ENCODE measurements around the gene KLF11. TPM values are rescaled to one million over a fixed set of nuclear protein-coding genes. Genes with fewer than 3 reads are reported as not detected.

KLF11 gene
- total RNA-seq, 1 experiment from 2014 or later, result 6.9 TPM

DNA sequence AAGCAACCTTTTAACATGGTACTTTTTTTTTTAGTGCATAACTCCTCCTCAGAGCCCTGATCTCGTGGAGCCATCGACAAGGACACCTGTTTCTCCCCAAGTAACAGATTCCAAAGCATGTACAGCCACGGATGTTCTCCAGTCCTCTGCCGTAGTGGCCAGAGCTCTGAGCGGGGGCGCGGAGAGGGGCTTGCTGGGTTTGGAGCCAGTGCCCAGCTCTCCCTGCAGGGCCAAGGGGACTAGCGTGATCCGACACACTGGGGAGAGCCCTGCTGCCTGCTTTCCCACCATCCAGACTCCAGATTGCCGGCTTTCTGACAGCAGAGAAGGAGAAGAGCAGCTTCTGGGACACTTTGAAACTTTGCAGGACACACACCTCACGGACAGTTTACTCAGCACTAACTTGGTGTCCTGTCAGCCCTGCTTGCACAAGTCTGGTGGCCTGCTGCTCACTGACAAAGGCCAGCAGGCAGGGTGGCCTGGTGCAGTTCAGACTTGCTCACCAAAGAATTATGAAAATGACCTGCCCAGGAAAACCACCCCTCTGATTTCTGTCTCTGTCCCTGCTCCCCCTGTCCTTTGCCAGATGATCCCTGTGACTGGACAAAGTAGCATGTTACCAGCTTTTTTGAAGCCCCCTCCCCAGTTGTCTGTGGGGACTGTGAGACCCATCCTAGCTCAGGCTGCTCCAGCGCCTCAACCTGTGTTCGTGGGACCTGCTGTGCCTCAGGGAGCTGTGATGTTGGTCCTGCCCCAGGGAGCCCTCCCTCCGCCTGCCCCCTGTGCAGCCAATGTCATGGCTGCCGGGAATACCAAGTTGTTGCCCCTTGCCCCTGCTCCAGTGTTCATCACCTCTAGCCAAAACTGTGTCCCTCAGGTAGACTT, 4.5 kb downstream of the KLF11 start:
- Mint-ChIP-seq H3K27me3 (ENCODE audit: unreplicated experiment) (no peaks in the 10 kb centered on the region), H3K36me3 (ENCODE audit: insufficient read depth, unreplicated experiment) (peaks cover 16% of the 10 kb centered on the region), H3K27ac (ENCODE audit: unreplicated experiment) (no peak overlapping the region), H3K9me3 (ENCODE audit: low read depth, unreplicated experiment) (no peaks in the 10 kb centered on the region), H3K4me3 (ENCODE audit: low read depth, unreplicated experiment) (no peak overlapping the region), H3K4me1 (ENCODE audit: low read depth, unreplicated experiment) (no peaks in the 10 kb centered on the region)
- no TSS peak for BruUV-seq (replicated peaks)
- TF ChIP-seq, protein P1, sequence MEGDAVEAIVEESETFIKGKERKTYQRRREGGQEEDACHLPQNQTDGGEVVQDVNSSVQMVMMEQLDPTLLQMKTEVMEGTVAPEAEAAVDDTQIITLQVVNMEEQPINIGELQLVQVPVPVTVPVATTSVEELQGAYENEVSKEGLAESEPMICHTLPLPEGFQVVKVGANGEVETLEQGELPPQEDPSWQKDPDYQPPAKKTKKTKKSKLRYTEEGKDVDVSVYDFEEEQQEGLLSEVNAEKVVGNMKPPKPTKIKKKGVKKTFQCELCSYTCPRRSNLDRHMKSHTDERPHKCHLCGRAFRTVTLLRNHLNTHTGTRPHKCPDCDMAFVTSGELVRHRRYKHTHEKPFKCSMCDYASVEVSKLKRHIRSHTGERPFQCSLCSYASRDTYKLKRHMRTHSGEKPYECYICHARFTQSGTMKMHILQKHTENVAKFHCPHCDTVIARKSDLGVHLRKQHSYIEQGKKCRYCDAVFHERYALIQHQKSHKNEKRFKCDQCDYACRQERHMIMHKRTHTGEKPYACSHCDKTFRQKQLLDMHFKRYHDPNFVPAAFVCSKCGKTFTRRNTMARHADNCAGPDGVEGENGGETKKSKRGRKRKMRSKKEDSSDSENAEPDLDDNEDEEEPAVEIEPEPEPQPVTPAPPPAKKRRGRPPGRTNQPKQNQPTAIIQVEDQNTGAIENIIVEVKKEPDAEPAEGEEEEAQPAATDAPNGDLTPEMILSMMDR (IDR thresholded peaks at IDR 0.05; ENCODE audit: unreplicated experiment), result no peak
- no peak for DNase-seq
- CTCF ChIA-PET, result interaction anchor here (0.6 to 2.5 kb wide), 10 partner anchors 12 to 835 kb away, joined by 3 to 11 read pairs (median 6); no protein-coding TSS in a partner anchor
- intact Hi-C loops (cut with micrococcal nuclease; ENCODE audit: unreplicated experiment), result loop anchor here (1.0 to 5.0 kb wide), 3 partner anchors 236 to 278 kb away; no protein-coding TSS in a partner anchor

DNA sequence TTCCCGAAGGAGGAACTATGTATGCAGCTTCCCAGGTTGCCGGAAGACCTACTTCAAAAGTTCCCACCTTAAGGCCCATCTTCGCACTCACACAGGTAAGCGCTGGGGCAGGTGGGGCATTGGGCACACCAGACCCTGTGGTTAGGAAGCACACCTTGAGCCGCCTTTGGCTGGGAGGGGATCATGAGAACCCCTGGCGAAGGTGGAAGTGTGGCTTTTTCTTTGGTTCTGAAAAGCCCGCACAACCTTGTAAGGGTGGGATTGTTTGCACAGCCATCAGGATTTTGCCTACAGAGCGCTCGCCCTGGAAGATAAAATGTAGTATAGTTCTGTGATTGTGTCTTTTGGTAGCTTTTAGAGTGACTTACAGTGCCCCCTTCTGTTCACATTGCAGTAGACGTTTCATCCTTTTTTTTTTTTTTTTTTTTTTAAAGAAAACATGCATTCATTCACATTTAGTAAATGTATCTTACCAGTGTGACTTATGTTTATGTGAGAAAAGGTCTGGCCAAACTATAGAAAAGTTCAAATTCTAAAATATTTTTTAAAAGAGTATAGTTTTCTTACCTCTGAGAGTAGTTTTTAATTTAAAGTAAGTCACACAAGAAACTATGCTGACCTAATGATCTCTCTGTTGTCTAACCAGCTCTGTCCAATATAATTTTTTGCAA, 5.3 kb downstream of the KLF11 start:
- Mint-ChIP-seq H3K4me3 (ENCODE audit: low read depth, unreplicated experiment) (no peak overlapping the region), H3K27me3 (ENCODE audit: unreplicated experiment) (no peaks in the 10 kb centered on the region), H3K4me1 (ENCODE audit: low read depth, unreplicated experiment) (no peaks in the 10 kb centered on the region), H3K9me3 (ENCODE audit: low read depth, unreplicated experiment) (no peaks in the 10 kb centered on the region), H3K36me3 (ENCODE audit: insufficient read depth, unreplicated experiment) (peaks cover 15% of the 10 kb centered on the region), H3K27ac (ENCODE audit: unreplicated experiment) (no peak overlapping the region)
- no peak for DNase-seq
- TF ChIP-seq, protein P1 (IDR thresholded peaks at IDR 0.05; ENCODE audit: unreplicated experiment), result no peak
- TSS peak; percentile 1 for BruUV-seq (replicated peaks)
- intact Hi-C loops (cut with micrococcal nuclease; ENCODE audit: unreplicated experiment), result loop anchor here (1.0 to 5.0 kb wide), 3 partner anchors 236 to 278 kb away; no protein-coding TSS in a partner anchor
- CTCF ChIA-PET, result interaction anchor here (0.6 to 1.4 kb wide), 10 partner anchors 24 to 836 kb away, joined by 3 to 11 read pairs (median 5); no protein-coding TSS in a partner anchor

DNA sequence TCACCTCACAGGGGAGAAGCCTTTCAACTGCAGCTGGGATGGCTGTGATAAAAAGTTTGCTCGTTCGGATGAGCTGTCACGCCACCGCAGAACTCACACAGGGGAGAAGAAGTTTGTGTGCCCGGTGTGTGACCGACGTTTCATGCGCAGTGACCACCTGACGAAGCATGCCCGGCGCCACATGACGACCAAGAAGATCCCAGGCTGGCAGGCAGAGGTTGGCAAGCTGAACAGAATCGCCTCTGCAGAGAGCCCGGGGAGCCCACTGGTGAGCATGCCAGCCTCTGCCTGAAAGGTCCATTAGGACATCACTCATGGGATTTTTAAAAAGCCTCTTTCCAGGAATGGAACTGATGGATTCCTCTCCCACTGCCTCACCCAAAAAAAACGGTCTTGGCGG, 8.9 kb downstream of the KLF11 start:
- no peak overlapping the region for H3K4me3 Mint-ChIP-seq (ENCODE audit: low read depth, unreplicated experiment)
- H3K36me3 Mint-ChIP-seq (ENCODE audit: insufficient read depth, unreplicated experiment), result peaks cover 7% of the 10 kb centered on the region
- CTCF ChIA-PET, result no interaction called here
- H3K27ac Mint-ChIP-seq (ENCODE audit: unreplicated experiment), result no peak overlapping the region
- DNase-seq, result no peak
- no peaks in the 10 kb centered on the region for H3K9me3 Mint-ChIP-seq (ENCODE audit: low read depth, unreplicated experiment)
- intact Hi-C loops (cut with micrococcal nuclease; ENCODE audit: unreplicated experiment), result no loop called here
- no TSS peak for BruUV-seq (replicated peaks)
- peaks cover 6% of the 10 kb centered on the region for H3K4me1 Mint-ChIP-seq (ENCODE audit: low read depth, unreplicated experiment)
- H3K27me3 Mint-ChIP-seq (ENCODE audit: unreplicated experiment), result no peaks in the 10 kb centered on the region
- TF ChIP-seq, protein P1 (IDR thresholded peaks at IDR 0.05; ENCODE audit: unreplicated experiment), result no peak

DNA sequence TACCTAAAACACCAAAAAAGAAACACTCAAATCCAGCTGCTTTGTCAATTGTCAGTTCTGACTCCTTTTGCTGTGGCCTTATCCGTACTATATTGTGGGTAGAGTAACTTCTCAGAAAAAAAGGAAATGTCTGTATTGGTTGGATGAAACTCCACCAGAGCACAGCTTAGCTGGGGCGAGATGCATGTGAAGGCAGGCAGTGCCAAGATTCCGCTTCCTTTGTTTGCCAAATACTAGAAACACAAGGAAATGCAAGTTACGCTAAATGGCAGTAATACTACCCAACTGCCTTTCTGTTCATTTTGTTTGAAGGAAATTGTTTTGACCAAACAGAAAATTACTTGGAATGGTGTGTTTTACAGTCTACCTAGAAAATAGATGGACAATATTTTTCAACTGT, 10.0 kb downstream of the KLF11 start:
- TF ChIP-seq, protein P1 (IDR thresholded peaks at IDR 0.05; ENCODE audit: unreplicated experiment), result no peak
- CTCF ChIA-PET, result no interaction called here
- intact Hi-C loops (cut with micrococcal nuclease; ENCODE audit: unreplicated experiment), result no loop called here
- peaks cover 14% of the 10 kb centered on the region for H3K36me3 Mint-ChIP-seq (ENCODE audit: insufficient read depth, unreplicated experiment)
- no peak overlapping the region for H3K4me3 Mint-ChIP-seq (ENCODE audit: low read depth, unreplicated experiment)
- H3K27ac Mint-ChIP-seq (ENCODE audit: unreplicated experiment), result no peak overlapping the region
- peaks cover 10% of the 10 kb centered on the region for H3K4me1 Mint-ChIP-seq (ENCODE audit: low read depth, unreplicated experiment)
- no peak for DNase-seq
- H3K27me3 Mint-ChIP-seq (ENCODE audit: unreplicated experiment), result no peaks in the 10 kb centered on the region
- BruUV-seq (replicated peaks), result no TSS peak
- H3K9me3 Mint-ChIP-seq (ENCODE audit: low read depth, unreplicated experiment), result no peaks in the 10 kb centered on the region

Data from Calu3 (cell line).